K562 (cell line): Measurements from ENCODE around the gene SFPQ. TPM values are rescaled to one million over a fixed set of nuclear protein-coding genes. Genes with fewer than 3 reads are reported as not detected.
A peak's percentile ranks its signal among the peaks of the same experiment; 100 is the strongest.

ENCODE experiments used
- CCNT2 ChIP-seq: IDR thresholded peaks from 2 replicates; pipeline ENCODE4 v1.6.1; 2011; ENCODE audit warnings: borderline replicate concordance, low read depth, mild to moderate bottlenecking, moderate library complexity, mixed read lengths, low read length; ENCODE audit not compliant: insufficient read length; ENCODE audit errors: extremely low read depth
- JUN ChIP-seq, 2 experiments: sonication (generic) in 1 of 2; formaldehyde crosslinking in 1 of 2; IDR thresholded peaks; 2 replicates each; pipeline versions ENCODE4 v1.6.1 to v1.8.0; 2012 to 2022; ENCODE audit warnings: borderline replicate concordance in 2 of 2, mild to moderate bottlenecking in 2 of 2, improper control_type of control experiment in 1 of 2, low read depth in 1 of 2, low read length in 1 of 2, missing genetic modification reagents in 1 of 2
- KDM5B ChIP-seq: fragments of 200-600 bp; sonication (generic); IDR thresholded peaks from 2 replicates; pipeline ENCODE4 v1.6.1; 2012; ENCODE audit warnings: low read depth, mild to moderate bottlenecking, moderate library complexity, low read length, control low read depth, inconsistent platforms; ENCODE audit not compliant: insufficient replicate concordance
- MAFF ChIP-seq: IDR thresholded peaks from 2 replicates; pipeline ENCODE4 v1.6.1; 2012; ENCODE audit warnings: low read length, improper control_type of control experiment
- MAFK ChIP-seq: IDR thresholded peaks from 2 replicates; pipeline ENCODE4 v1.6.1; 2011; ENCODE audit warnings: low read length, improper control_type of control experiment
- MCM3 ChIP-seq: fragments of 450-650 bp; IDR thresholded peaks from 2 replicates; pipeline ENCODE4 v1.6.1; 2016
- MECOM ChIP-seq: fragments of 250-450 bp; sonication (Bioruptor Pico); IDR thresholded peaks from 2 replicates; pipeline ENCODE4 v1.8.0; 2022; ENCODE audit warnings: inconsistent platforms
- NBN ChIP-seq: fragments of 450-650 bp; IDR thresholded peaks from 2 replicates; pipeline ENCODE4 v1.6.1; 2016; ENCODE audit warnings: low read depth, mild to moderate bottlenecking
- POLR2G ChIP-seq: fragments of 200-400 bp; formaldehyde crosslinking; IDR thresholded peaks from 2 replicates; pipeline ENCODE4 v1.6.1; 2017; ENCODE audit warnings: low read depth, mild to moderate bottlenecking, antibody characterized with exemption, low read length, moderate library complexity
- STAT5B ChIP-seq: fragments of 250-450 bp; sonication (Bioruptor Pico); IDR thresholded peaks from 2 replicates; pipeline ENCODE4 v1.8.0; 2021; ENCODE audit warnings: mild to moderate bottlenecking, inconsistent platforms
- TAF9B ChIP-seq: fragments of 450-650 bp; IDR thresholded peaks from 2 replicates; pipeline ENCODE4 v1.6.1; 2018; ENCODE audit warnings: mild to moderate bottlenecking; ENCODE audit not compliant: partially characterized antibody
- TBL1XR1 ChIP-seq, 2 experiments: IDR thresholded peaks; 2 replicates each; pipeline ENCODE4 v1.6.1; 2012; ENCODE audit warnings: improper control_type of control experiment in 2 of 2, low read length in 2 of 2, mild to moderate bottlenecking in 1 of 2
- TCF7L2 ChIP-seq: fragments of 150-350 bp; IDR thresholded peaks from 2 replicates; pipeline ENCODE4 v1.6.1; 2016; ENCODE audit warnings: low read depth, mild to moderate bottlenecking, low read length, moderate library complexity
- U2AF2 ChIP-seq: fragments of 200-400 bp; formaldehyde crosslinking; optimal IDR thresholded peaks from 2 replicates; pipeline ENCODE3; 2017; ENCODE audit warnings: low read depth, mild to moderate bottlenecking, low read length
- ZNF165 ChIP-seq: fragments of 250-450 bp; sonication (Bioruptor Pico); IDR thresholded peaks from 2 replicates; pipeline ENCODE4 v1.4.0; 2020; ENCODE audit warnings: borderline replicate concordance
- ZNF3 ChIP-seq: fragments of 250-450 bp; sonication (Bioruptor Pico); IDR thresholded peaks from 2 replicates; pipeline ENCODE4 v1.5.0; 2021; ENCODE audit warnings: mild to moderate bottlenecking, moderate library complexity
- ZNF436 ChIP-seq: fragments of 250-450, 450-650 bp; sonication (Bioruptor Pico); formaldehyde crosslinking; IDR thresholded peaks from 2 replicates; pipeline ENCODE4 v1.7.0; 2020; ENCODE audit warnings: mild to moderate bottlenecking
- ZNF586 ChIP-seq: fragments of 450-650 bp; formaldehyde crosslinking; conservative IDR thresholded peaks from 2 replicates; pipeline ENCODE4 v1.4.0; 2020; ENCODE audit warnings: mild to moderate bottlenecking, moderate library complexity
- polyA plus RNA-seq, 8 experiments: library from polyadenylated mRNA; depleted of rRNA in 4 of 8; stranded (reverse) in 5 of 8; unstranded in 3 of 8; fragments of >200 nt; fragmentation: Nextera tagmentation in 2 of 8; fragmentation: Illumina TruSeq in 1 of 8; extraction: Ambion mirVana in 2 of 8; extraction: Trizol in 1 of 8; gene quantifications; 2 replicates each; pipeline versions ENCODE4 v1.2.1 to v1.2.3, GENCODE V29; 2011 to 2014; ENCODE audit warnings: inconsistent platforms in 1 of 8, missing spikeins in 1 of 8
- total RNA-seq, 7 experiments: library from RNA; depleted of rRNA in 6 of 7; stranded (reverse); fragments of >200 nt in 6 of 7; fragmentation: Illumina TruSeq in 2 of 7; extraction: Trizol in 2 of 7; gene quantifications; 2 replicates each; pipeline versions ENCODE4 v1.2.1 to v1.2.3, GENCODE V29; 2011 to 2021; ENCODE audit warnings: low replicate concordance in 1 of 7
- TF ChIP-seq, protein P1 (sequence below): fragments of 250-450 bp; sonication (Bioruptor Pico); IDR thresholded peaks from 2 replicates; pipeline ENCODE4 v1.4.0; 2020; ENCODE audit warnings: mild to moderate bottlenecking, moderate library complexity, borderline replicate concordance
- TF ChIP-seq, protein P2 (sequence below): fragments of 450-650 bp; IDR thresholded peaks from 2 replicates; pipeline ENCODE4 v1.6.1; 2016; ENCODE audit warnings: low read depth, mild to moderate bottlenecking, moderate library complexity
- TF ChIP-seq, protein P3 (sequence below): fragments of 250-450 bp; sonication (Bioruptor Pico); IDR thresholded peaks from 2 replicates; pipeline ENCODE4 v1.8.0; 2021; ENCODE audit warnings: mild to moderate bottlenecking, moderate library complexity
- TF ChIP-seq, protein P4 (sequence below): fragments of 450-650 bp; formaldehyde crosslinking; IDR thresholded peaks from 2 replicates; pipeline ENCODE4 v1.4.0; 2020; ENCODE audit warnings: mild to moderate bottlenecking, moderate library complexity

The SFPQ gene
- total and polyA plus RNA-seq, 9 of the 15 experiments (the other 6 are each of a cell fraction or from before 2014, with no cell fraction given): 69.7 to 562 (median 399) TPM

DNA sequence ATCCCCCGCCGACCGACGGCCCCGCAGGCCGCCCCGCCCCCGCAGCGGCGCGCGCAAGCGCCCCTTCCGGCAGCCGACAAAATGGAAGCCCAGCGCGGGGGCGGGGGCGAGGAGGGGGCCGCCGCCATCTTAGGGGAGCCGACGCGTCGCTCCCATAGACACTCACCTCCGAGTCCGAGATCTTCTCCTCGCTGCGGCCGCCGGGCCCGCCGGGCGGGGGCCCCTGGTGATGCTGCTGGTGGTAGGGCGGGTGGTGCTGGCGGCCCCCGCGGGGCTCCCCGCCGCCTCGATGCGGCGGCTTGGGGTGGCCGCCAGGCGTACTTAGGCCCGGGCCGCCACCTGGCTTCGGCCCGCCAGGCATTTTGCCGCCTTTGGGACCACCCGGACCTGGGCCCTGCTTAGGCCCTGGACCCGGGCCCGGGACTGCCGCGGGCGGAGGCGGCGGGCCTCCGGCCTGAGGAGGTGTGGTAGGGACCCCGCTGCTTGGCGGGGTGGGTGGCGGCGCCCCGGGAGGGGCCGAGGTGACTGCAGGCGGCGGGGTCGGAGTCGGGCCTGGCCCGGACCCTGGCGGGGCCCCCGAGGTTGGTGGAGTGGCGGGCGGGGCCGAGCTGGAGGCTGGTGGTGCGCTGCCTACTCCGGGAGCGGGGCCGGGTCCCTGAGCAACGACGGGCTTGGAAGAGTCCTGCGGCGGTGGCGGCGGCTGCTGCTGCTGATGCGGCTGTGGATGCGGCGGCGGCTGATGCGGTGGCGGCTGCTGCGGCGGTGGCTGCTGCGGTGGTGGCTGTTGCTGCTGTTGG is 691 bp downstream of the SFPQ start (continued):
- TF ChIP-seq, protein P1, sequence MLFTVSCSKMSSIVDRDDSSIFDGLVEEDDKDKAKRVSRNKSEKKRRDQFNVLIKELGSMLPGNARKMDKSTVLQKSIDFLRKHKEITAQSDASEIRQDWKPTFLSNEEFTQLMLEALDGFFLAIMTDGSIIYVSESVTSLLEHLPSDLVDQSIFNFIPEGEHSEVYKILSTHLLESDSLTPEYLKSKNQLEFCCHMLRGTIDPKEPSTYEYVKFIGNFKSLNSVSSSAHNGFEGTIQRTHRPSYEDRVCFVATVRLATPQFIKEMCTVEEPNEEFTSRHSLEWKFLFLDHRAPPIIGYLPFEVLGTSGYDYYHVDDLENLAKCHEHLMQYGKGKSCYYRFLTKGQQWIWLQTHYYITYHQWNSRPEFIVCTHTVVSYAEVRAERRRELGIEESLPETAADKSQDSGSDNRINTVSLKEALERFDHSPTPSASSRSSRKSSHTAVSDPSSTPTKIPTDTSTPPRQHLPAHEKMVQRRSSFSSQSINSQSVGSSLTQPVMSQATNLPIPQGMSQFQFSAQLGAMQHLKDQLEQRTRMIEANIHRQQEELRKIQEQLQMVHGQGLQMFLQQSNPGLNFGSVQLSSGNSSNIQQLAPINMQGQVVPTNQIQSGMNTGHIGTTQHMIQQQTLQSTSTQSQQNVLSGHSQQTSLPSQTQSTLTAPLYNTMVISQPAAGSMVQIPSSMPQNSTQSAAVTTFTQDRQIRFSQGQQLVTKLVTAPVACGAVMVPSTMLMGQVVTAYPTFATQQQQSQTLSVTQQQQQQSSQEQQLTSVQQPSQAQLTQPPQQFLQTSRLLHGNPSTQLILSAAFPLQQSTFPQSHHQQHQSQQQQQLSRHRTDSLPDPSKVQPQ: no peak
- TF ChIP-seq TAF9B: no peak
- peak; percentile 46; the same call in 1 of the 2 replicates for TF ChIP-seq JUN (IDR thresholded peaks at IDR 0.05; ENCODE audit: borderline replicate concordance, low read depth, low read length)
- peak; percentile 37; the same call in 1 of the 2 replicates for TF ChIP-seq JUN (CRISPR knock-in tag; IDR thresholded peaks at IDR 0.05; ENCODE audit: borderline replicate concordance)
- no peak for TF ChIP-seq ZNF165 (CRISPR knock-in tag)
- TF ChIP-seq ZNF436 (CRISPR knock-in tag): no peak
- TF ChIP-seq STAT5B (CRISPR knock-in tag): no peak
- peak; percentile 86 for TF ChIP-seq POLR2G
- TF ChIP-seq NBN: no peak
- no peak for TF ChIP-seq ZNF3
- TF ChIP-seq, protein P2, sequence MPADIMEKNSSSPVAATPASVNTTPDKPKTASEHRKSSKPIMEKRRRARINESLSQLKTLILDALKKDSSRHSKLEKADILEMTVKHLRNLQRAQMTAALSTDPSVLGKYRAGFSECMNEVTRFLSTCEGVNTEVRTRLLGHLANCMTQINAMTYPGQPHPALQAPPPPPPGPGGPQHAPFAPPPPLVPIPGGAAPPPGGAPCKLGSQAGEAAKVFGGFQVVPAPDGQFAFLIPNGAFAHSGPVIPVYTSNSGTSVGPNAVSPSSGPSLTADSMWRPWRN: no peak
- TF ChIP-seq KDM5B: peak; percentile 69
- TF ChIP-seq MECOM: no peak
- no peak for TF ChIP-seq MAFF
- TF ChIP-seq, protein P3, sequence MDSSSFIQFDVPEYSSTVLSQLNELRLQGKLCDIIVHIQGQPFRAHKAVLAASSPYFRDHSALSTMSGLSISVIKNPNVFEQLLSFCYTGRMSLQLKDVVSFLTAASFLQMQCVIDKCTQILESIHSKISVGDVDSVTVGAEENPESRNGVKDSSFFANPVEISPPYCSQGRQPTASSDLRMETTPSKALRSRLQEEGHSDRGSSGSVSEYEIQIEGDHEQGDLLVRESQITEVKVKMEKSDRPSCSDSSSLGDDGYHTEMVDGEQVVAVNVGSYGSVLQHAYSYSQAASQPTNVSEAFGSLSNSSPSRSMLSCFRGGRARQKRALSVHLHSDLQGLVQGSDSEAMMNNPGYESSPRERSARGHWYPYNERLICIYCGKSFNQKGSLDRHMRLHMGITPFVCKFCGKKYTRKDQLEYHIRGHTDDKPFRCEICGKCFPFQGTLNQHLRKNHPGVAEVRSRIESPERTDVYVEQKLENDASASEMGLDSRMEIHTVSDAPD (CRISPR knock-in tag): no peak
- TF ChIP-seq ZNF586: no peak
- no peak for TF ChIP-seq TCF7L2
- peak in 1 of 2 experiments; percentile 22; a peak in 1 of 4 replicates for TF ChIP-seq TBL1XR1 (IDR thresholded peaks at IDR 0.05; ENCODE audit: low read length in 2 of 2)
- TF ChIP-seq MAFK: no peak
- TF ChIP-seq, protein P4, sequence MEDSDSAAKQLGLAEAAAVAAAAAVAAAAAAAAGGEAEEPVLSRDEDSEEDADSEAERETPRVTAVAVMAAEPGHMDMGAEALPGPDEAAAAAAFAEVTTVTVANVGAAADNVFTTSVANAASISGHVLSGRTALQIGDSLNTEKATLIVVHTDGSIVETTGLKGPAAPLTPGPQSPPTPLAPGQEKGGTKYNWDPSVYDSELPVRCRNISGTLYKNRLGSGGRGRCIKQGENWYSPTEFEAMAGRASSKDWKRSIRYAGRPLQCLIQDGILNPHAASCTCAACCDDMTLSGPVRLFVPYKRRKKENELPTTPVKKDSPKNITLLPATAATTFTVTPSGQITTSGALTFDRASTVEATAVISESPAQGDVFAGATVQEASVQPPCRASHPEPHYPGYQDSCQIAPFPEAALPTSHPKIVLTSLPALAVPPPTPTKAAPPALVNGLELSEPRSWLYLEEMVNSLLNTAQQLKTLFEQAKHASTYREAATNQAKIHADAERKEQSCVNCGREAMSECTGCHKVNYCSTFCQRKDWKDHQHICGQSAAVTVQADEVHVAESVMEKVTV (CRISPR knock-in tag): no peak
- TF ChIP-seq MCM3: no peak
- TF ChIP-seq U2AF2: no peak
- TF ChIP-seq CCNT2: peak; percentile 91
